SK-N-SH (cell line): ENCODE data around the gene ZNF454. TPM values are rescaled to one million over a fixed set of nuclear protein-coding genes. Genes with fewer than 3 reads are reported as not detected.

Source experiments
- CTCF ChIA-PET: fragments of 300-600, 350-600 bp; formaldehyde crosslinking; extraction: SDS; loops from one replicate; lab custom pipeline; 2021; lab: Yijun Ruan, JAX
- POLR2A ChIA-PET: fragments of 350-600 bp; sonication (Branson Sonifier 250); formaldehyde crosslinking; extraction: SDS; loops from one replicate; lab custom pipeline; 2020; ENCODE audit warnings: antibody characterized with exemption, inconsistent platforms; lab: Yijun Ruan, JAX
- DNase-seq: peaks from one replicate; pipeline ENCODE4 v3.0.0; 2012
- H2AFZ ChIP-seq: fragments of 200-600 bp; sonication (generic); 2 replicates; pipeline ENCODE4 v1.8.1; 2016; ENCODE audit warnings: antibody characterized with exemption, mild to moderate bottlenecking, low read depth
- H3F3A ChIP-seq: fragments of 200-600 bp; sonication (generic); replicated peaks from 2 replicates; pipeline ENCODE3; 2016; ENCODE audit warnings: antibody characterized with exemption, mild to moderate bottlenecking; ENCODE audit not compliant: insufficient read depth
- H3K27ac ChIP-seq, 2 experiments: fragments of 200-500 bp in 1 of 2; fragments of 200-600 bp in 1 of 2; sonication (Bioruptor generic) in 1 of 2; sonication (generic), shearing (Covaris generic) in 1 of 2; 2 replicates each; pipeline versions ENCODE4 v1.5.1 to v1.6.1; 2014 to 2016; ENCODE audit warnings: low read depth in 2 of 2, inconsistent platforms in 1 of 2, low read length in 1 of 2, mild to moderate bottlenecking in 1 of 2, mixed read lengths in 1 of 2
- H3K27me3 ChIP-seq: fragments of 200-600 bp; sonication (generic), shearing (Covaris generic); 2 replicates; pipeline ENCODE4 v1.6.1; 2016; ENCODE audit warnings: mixed run types; ENCODE audit not compliant: insufficient read depth
- H3K36me3 ChIP-seq, 2 experiments: fragments of 200-500 bp in 1 of 2; fragments of 200-600 bp in 1 of 2; sonication (Bioruptor generic) in 1 of 2; sonication (generic) in 1 of 2; replicated peaks in 1 of 2; 2 replicates each; pipeline versions ENCODE3 to v1.5.1; 2014 to 2016; ENCODE audit warnings: low read length in 1 of 2, mild to moderate bottlenecking in 1 of 2; ENCODE audit not compliant: insufficient read depth in 2 of 2, control insufficient read depth in 1 of 2
- H3K4me1 ChIP-seq, 2 experiments: fragments of 200-500 bp in 1 of 2; fragments of 200-600 bp in 1 of 2; sonication (Bioruptor generic) in 1 of 2; sonication (generic), shearing (Covaris generic) in 1 of 2; 2 replicates each; pipeline versions ENCODE4 v1.5.1 to v1.6.1; 2014 to 2016; ENCODE audit warnings: low read depth in 1 of 2, low read length in 1 of 2, mixed run types in 1 of 2; ENCODE audit not compliant: insufficient read depth in 2 of 2, control insufficient read depth in 1 of 2
- H3K4me2 ChIP-seq: fragments of 200-600 bp; sonication (generic), shearing (Covaris generic); 2 replicates; pipeline ENCODE4 v1.6.1; 2017; ENCODE audit warnings: mixed run types
- H3K4me3 ChIP-seq, 2 experiments: fragments of 200-500 bp in 1 of 2; fragments of 200-600 bp in 1 of 2; sonication (Bioruptor generic) in 1 of 2; sonication (generic), shearing (Covaris generic) in 1 of 2; 2 replicates each; pipeline versions ENCODE4 v1.5.1 to v1.8.1; 2014 to 2016; ENCODE audit warnings: low read depth in 2 of 2, inconsistent platforms in 1 of 2, low read length in 1 of 2, mild to moderate bottlenecking in 1 of 2, mixed read lengths in 1 of 2, moderate library complexity in 1 of 2
- H3K79me2 ChIP-seq: fragments of 200-600 bp; sonication (generic); 2 replicates; pipeline ENCODE4 v1.8.1; 2017; ENCODE audit warnings: mild to moderate bottlenecking; ENCODE audit not compliant: insufficient read depth
- H3K9ac ChIP-seq: fragments of 200-600 bp; sonication (generic); 2 replicates; pipeline ENCODE4 v1.6.1; 2017; ENCODE audit warnings: mixed run types
- H3K9me2 ChIP-seq: fragments of 200-600 bp; sonication (generic); 2 replicates; pipeline ENCODE4 v1.6.1; 2017; ENCODE audit warnings: mixed run types
- H3K9me3 ChIP-seq: fragments of 200-600 bp; sonication (generic); 2 replicates; pipeline ENCODE4 v1.6.1; 2017; ENCODE audit warnings: mixed run types, mild to moderate bottlenecking, moderate library complexity
- H4K20me1 ChIP-seq: fragments of 200-600 bp; sonication (generic); 2 replicates; pipeline ENCODE4 v1.6.1; 2017; ENCODE audit warnings: mild to moderate bottlenecking, mixed run types; ENCODE audit not compliant: insufficient read depth
- ELF1 ChIP-seq: IDR thresholded peaks from 2 replicates; pipeline ENCODE4 v1.4.0; 2012
- EP300 ChIP-seq, 2 experiments: IDR thresholded peaks; 2 replicates each; pipeline versions ENCODE4 v1.4.0 to v1.6.1; 2012; ENCODE audit warnings: borderline replicate concordance in 1 of 2, low read depth in 1 of 2, low read length in 1 of 2
- EZH2phosphoT487 ChIP-seq: fragments of 200-600 bp; sonication (generic); IDR thresholded peaks from 2 replicates; pipeline ENCODE4 v1.6.1; 2017; ENCODE audit warnings: low read depth, mixed run types, mild to moderate bottlenecking, antibody characterized with exemption, moderate library complexity, borderline replicate concordance
- GABPA ChIP-seq: IDR thresholded peaks from 2 replicates; pipeline ENCODE4 v1.4.0; 2012; ENCODE audit warnings: low read depth, mild to moderate bottlenecking
- GATA2 ChIP-seq: sonication (generic); formaldehyde crosslinking; IDR thresholded peaks from 2 replicates; pipeline ENCODE4 v1.5.0; 2020; ENCODE audit warnings: mild to moderate bottlenecking, missing genetic modification reagents
- JUND ChIP-seq: IDR thresholded peaks from 2 replicates; pipeline ENCODE4 v1.4.0; 2012
- MEF2A ChIP-seq: IDR thresholded peaks from 2 replicates; pipeline ENCODE4 v1.4.0; 2012; ENCODE audit warnings: low read depth, borderline replicate concordance
- NFIC ChIP-seq: IDR thresholded peaks from 2 replicates; pipeline ENCODE4 v1.4.0; 2012; ENCODE audit warnings: borderline replicate concordance
- RAD21 ChIP-seq: IDR thresholded peaks from 2 replicates; pipeline ENCODE4 v1.6.1; 2012; ENCODE audit warnings: mild to moderate bottlenecking, low read length
- RCOR1 ChIP-seq: fragments of 150-350 bp; IDR thresholded peaks from 2 replicates; pipeline ENCODE4 v1.6.1; 2017; ENCODE audit warnings: antibody characterized with exemption, low read length
- RFX5 ChIP-seq: IDR thresholded peaks from 2 replicates; pipeline ENCODE4 v1.6.1; 2012; ENCODE audit warnings: mild to moderate bottlenecking, improper control_type of control experiment, low read length
- TAF1 ChIP-seq: IDR thresholded peaks from 2 replicates; pipeline ENCODE4 v1.6.1; 2012; ENCODE audit warnings: low read depth, mild to moderate bottlenecking, low read length, moderate library complexity, borderline replicate concordance
- TCF12 ChIP-seq: IDR thresholded peaks from 2 replicates; pipeline ENCODE4 v1.4.0; 2012
- WGBS: methylation state at CpG from one replicate; pipeline ENCODE4 v1.1.6; 2017; ENCODE audit warnings: low lambda C conversion rate; 5-methylcytosine and 5-hydroxymethylcytosine counted together
- polyA plus RNA-seq, 3 experiments: library from polyadenylated mRNA; depleted of rRNA; stranded (reverse); fragments of >200 nt; gene quantifications; 2 replicates each; pipeline ENCODE4 v1.2.3, GENCODE V29; 2012
- TF ChIP-seq, protein P1 (sequence below): IDR thresholded peaks from 2 replicates; pipeline ENCODE4 v1.4.0; 2012; ENCODE audit warnings: low read depth, borderline replicate concordance
- TF ChIP-seq, protein P2 (sequence below): IDR thresholded peaks from 2 replicates; pipeline ENCODE4 v1.4.0; 2012; ENCODE audit warnings: low read depth, borderline replicate concordance
- TF ChIP-seq, protein P3 (sequence below): fragments of 150-350 bp; IDR thresholded peaks from 2 replicates; pipeline ENCODE4 v1.6.1; 2017; ENCODE audit warnings: antibody characterized with exemption, low read length, low read depth, borderline replicate concordance
- TF ChIP-seq, protein P4 (sequence below): IDR thresholded peaks from 2 replicates; pipeline ENCODE4 v1.6.1; 2012; ENCODE audit warnings: mild to moderate bottlenecking, low read depth, low read length, moderate library complexity

ZNF454 gene
- polyA plus RNA-seq, 1 of the 3 experiments (the other 2 are of a cell fraction), result 0.15 TPM

DNA sequence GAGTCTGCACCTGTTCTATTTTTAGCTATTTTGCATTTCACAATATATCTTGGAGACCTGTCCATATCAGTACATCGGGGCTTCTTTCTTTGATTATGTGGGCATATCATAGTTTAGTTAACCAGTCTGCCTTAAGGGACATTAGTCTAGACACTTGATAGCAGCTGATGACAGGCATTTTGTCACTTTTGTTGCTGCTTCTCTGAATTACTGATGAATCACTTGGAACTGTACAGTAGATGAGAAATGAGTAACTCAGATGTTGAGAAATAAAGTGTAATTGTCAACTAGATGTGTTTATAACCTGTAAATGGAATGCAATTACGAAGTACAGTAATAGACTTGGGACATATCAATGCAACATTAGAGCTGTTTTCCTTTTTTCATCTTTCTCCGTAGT is 38.1 kb upstream of the ZNF454 start:
- Histone ChIP-seq H3K4me1 (no peaks in the 10 kb centered on the region), H3F3A (no peaks in the 10 kb centered on the region), H3K79me2 (no peaks in the 10 kb centered on the region), H3K9me3 (peaks cover 15% of the 10 kb centered on the region; the same call in 1 of the 2 replicates), H2AFZ (no peak overlapping the region), H3K36me3 (no peaks in the 10 kb centered on the region), H3K4me2 (no peak overlapping the region), H3K27me3 (no peaks in the 10 kb centered on the region), H4K20me1 (no peaks in the 10 kb centered on the region), H3K9ac (no peak overlapping the region), H3K9me2 (no peaks in the 10 kb centered on the region), H3K27ac (no peak overlapping the region), H3K4me3 (no peak overlapping the region)
- CTCF ChIA-PET, result no interaction called here
- no peak for DNase-seq
- no peak for TF ChIP-seq RAD21
- no peak for TF ChIP-seq MEF2A
- TF ChIP-seq, protein P1, sequence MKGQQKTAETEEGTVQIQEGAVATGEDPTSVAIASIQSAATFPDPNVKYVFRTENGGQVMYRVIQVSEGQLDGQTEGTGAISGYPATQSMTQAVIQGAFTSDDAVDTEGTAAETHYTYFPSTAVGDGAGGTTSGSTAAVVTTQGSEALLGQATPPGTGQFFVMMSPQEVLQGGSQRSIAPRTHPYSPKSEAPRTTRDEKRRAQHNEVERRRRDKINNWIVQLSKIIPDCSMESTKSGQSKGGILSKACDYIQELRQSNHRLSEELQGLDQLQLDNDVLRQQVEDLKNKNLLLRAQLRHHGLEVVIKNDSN, result no peak
- WGBS, result 32% methylated on average over 3 of the region's 3 CpGs
- POLR2A ChIA-PET, result no interaction called here

DNA sequence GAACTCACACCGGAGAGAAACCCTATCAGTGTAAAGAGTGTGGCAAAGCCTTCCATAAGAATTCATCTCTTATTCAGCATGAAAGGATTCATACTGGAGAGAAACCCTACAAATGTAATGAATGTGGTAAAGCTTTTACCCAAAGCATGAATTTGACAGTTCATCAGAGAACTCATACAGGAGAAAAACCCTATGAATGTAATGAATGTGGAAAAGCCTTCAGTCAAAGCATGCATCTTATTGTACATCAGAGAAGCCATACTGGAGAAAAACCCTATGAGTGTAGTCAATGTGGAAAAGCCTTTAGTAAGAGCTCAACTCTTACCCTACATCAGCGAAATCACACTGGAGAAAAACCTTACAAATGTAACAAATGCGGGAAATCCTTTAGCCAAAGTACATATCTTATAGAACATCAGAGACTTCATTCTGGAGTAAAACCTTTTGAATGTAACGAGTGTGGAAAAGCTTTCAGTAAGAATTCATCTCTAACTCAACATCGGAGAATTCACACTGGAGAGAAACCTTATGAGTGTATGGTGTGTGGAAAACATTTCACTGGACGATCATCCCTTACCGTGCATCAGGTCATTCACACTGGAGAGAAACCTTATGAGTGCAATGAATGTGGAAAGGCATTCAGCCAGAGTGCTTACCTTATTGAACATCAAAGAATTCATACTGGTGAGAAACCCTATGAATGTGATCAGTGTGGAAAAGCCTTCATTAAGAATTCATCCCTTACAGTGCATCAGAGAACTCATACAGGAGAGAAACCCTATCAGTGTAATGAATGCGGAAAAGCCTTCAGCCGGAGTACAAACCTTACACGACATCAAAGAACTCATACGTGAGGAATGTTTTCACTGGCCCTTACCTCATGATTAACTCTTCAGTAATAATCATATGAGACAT is 8.9 kb upstream of the ZNF454 start:
- no peak for DNase-seq
- CTCF ChIA-PET, result no interaction called here
- no peaks in the 10 kb centered on the region for H4K20me1 ChIP-seq
- no peaks in the 10 kb centered on the region for H3F3A ChIP-seq
- H3K79me2 ChIP-seq, result no peaks in the 10 kb centered on the region
- H3K9me3 ChIP-seq, result peaks cover 14% of the 10 kb centered on the region
- no peak overlapping the region for H3K27ac ChIP-seq
- no peaks in the 10 kb centered on the region for H3K27me3 ChIP-seq
- 67% methylated on average over 11 of the region's 11 CpGs for WGBS
- H3K36me3 ChIP-seq, result no peaks in the 10 kb centered on the region
- no peak overlapping the region for H2AFZ ChIP-seq
- no peaks in the 10 kb centered on the region for H3K4me1 ChIP-seq
- H3K9me2 ChIP-seq, result no peaks in the 10 kb centered on the region
- H3K4me3 ChIP-seq, result no peak overlapping the region
- no peak overlapping the region for H3K9ac ChIP-seq
- TF ChIP-seq JUND (no peak), GABPA (no peak), EP300 (IDR thresholded peaks at IDR 0.05; ENCODE audit: borderline replicate concordance in 1 of 2, low read depth in 1 of 2, low read length in 1 of 2) (no peak), MEF2A (no peak), EZH2phosphoT487 (no peak), GATA2 (CRISPR knock-in tag) (no peak), ELF1 (no peak), TAF1 (no peak), NFIC (no peak), RFX5 (no peak), TCF12 (no peak), RCOR1 (no peak)
- TF ChIP-seq, protein P2, sequence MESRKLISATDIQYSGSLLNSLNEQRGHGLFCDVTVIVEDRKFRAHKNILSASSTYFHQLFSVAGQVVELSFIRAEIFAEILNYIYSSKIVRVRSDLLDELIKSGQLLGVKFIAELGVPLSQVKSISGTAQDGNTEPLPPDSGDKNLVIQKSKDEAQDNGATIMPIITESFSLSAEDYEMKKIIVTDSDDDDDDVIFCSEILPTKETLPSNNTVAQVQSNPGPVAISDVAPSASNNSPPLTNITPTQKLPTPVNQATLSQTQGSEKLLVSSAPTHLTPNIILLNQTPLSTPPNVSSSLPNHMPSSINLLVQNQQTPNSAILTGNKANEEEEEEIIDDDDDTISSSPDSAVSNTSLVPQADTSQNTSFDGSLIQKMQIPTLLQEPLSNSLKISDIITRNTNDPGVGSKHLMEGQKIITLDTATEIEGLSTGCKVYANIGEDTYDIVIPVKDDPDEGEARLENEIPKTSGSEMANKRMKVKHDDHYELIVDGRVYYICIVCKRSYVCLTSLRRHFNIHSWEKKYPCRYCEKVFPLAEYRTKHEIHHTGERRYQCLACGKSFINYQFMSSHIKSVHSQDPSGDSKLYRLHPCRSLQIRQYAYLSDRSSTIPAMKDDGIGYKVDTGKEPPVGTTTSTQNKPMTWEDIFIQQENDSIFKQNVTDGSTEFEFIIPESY, result no peak
- TF ChIP-seq, protein P3, sequence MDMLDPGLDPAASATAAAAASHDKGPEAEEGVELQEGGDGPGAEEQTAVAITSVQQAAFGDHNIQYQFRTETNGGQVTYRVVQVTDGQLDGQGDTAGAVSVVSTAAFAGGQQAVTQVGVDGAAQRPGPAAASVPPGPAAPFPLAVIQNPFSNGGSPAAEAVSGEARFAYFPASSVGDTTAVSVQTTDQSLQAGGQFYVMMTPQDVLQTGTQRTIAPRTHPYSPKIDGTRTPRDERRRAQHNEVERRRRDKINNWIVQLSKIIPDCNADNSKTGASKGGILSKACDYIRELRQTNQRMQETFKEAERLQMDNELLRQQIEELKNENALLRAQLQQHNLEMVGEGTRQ, result no peak
- TF ChIP-seq, protein P4, sequence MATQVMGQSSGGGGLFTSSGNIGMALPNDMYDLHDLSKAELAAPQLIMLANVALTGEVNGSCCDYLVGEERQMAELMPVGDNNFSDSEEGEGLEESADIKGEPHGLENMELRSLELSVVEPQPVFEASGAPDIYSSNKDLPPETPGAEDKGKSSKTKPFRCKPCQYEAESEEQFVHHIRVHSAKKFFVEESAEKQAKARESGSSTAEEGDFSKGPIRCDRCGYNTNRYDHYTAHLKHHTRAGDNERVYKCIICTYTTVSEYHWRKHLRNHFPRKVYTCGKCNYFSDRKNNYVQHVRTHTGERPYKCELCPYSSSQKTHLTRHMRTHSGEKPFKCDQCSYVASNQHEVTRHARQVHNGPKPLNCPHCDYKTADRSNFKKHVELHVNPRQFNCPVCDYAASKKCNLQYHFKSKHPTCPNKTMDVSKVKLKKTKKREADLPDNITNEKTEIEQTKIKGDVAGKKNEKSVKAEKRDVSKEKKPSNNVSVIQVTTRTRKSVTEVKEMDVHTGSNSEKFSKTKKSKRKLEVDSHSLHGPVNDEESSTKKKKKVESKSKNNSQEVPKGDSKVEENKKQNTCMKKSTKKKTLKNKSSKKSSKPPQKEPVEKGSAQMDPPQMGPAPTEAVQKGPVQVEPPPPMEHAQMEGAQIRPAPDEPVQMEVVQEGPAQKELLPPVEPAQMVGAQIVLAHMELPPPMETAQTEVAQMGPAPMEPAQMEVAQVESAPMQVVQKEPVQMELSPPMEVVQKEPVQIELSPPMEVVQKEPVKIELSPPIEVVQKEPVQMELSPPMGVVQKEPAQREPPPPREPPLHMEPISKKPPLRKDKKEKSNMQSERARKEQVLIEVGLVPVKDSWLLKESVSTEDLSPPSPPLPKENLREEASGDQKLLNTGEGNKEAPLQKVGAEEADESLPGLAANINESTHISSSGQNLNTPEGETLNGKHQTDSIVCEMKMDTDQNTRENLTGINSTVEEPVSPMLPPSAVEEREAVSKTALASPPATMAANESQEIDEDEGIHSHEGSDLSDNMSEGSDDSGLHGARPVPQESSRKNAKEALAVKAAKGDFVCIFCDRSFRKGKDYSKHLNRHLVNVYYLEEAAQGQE, result no peak
- TF ChIP-seq, all 33 proteins: peak for 0
- POLR2A ChIA-PET, result no interaction called here
- H3K4me2 ChIP-seq, result no peak overlapping the region
